GM18526 (cell line): Measurements from ENCODE around the gene ICAM2.

Experiments used
- POLR2A ChIP-seq: IDR thresholded peaks from 3 replicates; pipeline ENCODE4 v1.6.1; 2011; ENCODE audit not compliant: insufficient read length; ENCODE audit errors: extremely low read depth

Gene ICAM2

DNA sequence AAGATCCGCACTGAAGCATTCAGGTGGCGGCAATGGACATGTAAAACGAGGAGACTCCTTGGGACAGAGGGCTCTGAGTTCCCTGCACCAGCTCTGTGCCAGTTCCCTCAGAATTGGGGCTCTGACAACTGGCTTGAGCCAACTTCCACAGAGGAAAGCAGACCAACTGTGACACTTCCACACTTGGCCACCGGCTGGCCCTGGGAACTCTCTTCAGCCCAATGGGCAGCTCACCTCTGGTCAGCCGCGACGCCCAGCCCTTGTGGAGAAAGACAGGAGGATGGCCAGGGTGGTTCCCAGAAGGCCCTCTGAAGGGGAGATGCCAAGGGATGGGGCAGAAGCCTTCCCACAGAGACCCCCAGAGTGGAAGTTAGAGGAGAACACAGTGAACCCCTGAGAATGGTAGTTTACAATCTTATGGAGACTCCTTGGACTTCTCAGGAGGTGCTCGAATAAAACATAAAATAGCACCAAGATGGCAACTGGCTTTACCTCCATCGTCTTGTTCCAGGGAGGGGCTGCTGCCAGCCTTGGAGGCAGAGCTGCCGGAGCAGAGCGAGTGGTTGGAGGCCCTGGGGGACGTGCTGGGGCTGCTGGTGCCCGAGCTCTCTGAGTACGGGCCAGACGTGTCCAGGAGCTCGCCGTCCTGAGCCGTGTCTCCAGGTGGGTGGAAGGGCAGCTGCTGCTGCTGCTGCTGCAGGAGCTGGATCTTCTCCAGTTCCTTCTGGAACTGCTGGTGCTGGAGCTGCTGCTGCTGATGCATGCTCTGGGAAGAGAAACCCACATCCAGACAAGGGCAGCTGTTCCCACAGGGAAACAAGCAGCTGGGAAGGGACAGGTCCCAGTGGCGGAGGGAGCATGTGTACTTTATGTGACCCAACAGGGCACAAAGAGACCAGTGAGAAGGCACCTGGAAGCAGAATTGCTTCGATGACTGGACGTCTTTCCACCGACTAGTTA, 35.0 kb upstream of the ICAM2 start:
- TF ChIP-seq POLR2A, result no peak

GRCh38 chr17:64054304-64054703, 33.9 kb upstream of the ICAM2 start:
- TF ChIP-seq POLR2A, result no peak

GRCh38 chr17:64053101-64053500, 32.7 kb upstream of the ICAM2 start:
- TF ChIP-seq POLR2A, result no peak

DNA sequence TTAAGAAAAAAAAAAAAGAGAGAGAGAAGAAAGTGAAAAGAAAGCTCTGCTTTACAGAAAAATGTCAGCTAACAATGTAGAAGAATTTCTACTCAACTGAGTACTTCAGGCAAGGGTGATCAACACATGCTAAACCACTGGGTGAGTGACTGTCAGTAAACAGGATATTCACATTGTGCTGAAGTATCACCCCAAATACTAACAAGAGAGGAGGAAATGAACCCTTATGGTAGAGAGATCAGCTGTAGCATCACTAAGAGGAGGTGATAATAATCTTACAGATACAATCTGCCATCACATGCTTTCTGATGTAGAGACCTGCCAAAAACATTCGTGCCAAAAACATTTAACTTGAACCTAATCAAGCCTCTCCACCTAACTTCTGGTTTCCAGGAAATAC, 30.7 kb upstream of the ICAM2 start:
- no peak for TF ChIP-seq POLR2A

- TF ChIP-seq POLR2A, result no peak
Measured at GRCh38 chr17:64048805-64049204, 28.4 kb upstream of the ICAM2 start.

DNA sequence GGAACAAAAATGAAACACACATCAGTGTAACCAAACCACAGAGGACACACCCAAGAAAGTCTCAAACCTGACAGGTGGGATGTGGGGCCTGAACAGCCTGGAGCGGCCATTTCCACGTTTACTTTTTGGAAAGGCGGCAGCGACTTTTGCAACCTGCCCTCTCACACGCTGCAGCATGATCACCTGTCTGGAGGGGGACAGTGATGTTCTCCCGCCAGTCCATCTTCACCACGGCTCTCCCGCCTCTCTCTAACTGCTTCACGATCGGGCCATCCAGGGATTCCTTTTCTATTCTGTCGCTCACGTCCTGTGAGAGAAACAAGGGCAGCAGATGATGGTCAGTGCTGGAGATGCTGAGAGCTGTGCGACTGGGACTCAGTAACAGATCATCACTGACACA, 24.7 kb upstream of the ICAM2 start:
- no peak for TF ChIP-seq POLR2A

DNA sequence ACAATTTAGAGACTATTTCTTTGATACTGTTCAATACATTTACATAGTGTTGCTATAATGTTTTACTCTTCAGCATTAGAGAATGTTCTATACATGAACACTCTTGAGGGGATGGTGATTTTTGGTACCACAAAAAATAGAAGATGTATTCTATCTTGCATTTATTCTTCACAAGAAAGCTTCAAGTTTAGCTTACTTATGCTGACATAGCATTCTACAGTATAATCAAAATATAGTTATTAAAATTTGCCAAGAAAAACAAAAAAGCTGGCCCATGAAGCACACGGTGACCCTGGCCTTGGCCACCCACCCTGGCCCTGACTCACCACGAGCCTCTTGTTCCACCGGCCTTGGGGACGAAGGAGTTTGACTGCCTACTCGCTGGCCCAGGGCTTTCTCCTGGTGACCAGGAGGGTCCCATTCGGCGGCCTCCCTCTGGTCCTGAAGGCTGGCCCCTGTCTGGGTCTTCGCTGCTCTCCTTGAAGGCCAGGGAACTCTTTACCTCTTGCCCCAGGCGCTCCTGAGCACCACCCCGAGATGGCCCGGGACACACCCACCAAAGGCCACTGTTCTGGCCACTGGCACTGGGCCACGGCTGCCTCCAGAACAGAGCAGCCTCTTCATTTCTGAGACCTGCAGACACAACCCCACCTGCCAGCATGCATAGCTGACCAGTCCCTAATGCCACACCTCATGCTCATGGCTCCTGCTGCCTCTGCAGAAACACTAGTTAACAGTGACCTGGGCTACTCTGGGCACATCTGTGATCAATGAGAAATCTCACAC, 22.5 kb upstream of the ICAM2 start:
- no peak for TF ChIP-seq POLR2A

DNA sequence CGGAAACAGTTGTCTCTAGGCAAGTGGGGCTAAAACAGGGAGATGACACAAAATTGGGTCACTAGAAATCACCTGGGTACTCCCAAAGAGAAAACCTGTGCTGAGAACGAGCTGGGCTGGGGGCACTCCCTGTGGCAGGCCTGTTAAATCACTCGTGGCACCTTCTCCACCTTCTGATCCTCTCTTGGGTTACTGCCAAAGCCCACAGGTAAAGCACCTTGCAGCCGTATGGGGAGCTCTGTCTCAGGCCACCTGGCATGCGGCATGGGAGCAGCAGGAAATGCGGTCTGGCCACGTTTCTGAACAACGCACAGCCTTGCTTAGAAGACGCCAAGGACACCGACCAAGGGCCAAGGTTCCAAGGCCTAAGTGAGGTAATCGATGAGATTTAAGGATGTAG, 21.5 kb upstream of the ICAM2 start:
- no peak for TF ChIP-seq POLR2A

GRCh38 chr17:64040206-64040605, 19.8 kb upstream of the ICAM2 start:
- TF ChIP-seq POLR2A, result no peak

GRCh38 chr17:64039106-64039400, 18.6 kb upstream of the ICAM2 start:
- no peak for TF ChIP-seq POLR2A

GRCh38 chr17:64038331-64039105, 18.1 kb upstream of the ICAM2 start:
- no peak for TF ChIP-seq POLR2A

DNA sequence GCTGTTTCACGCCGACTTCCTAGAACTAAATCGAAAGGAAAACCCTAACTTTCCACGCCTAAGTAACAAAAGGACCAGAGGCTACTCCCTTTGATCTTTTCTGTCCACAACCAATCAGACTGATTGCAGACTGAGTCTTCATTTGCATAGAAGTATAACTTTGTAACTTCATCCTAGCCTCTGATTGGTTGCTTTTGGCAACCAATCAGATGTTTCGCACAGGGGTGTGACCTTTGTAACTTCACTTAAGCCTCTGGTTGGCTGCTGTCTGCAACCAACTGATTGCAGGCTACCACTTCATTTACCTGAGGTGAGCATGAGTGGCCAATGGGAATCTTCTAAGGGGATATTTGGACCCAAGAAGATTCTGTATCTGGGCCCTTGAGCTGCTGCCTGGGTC, 17.4 kb upstream of the ICAM2 start:
- no peak for TF ChIP-seq POLR2A

GRCh38 chr17:64037180-64037579, 16.7 kb upstream of the ICAM2 start:
- TF ChIP-seq POLR2A, result no peak

GRCh38 chr17:64036198-64036922, 15.9 kb upstream of the ICAM2 start:
- TF ChIP-seq POLR2A, result no peak

- no peak for TF ChIP-seq POLR2A
Measured at GRCh38 chr17:64032081-64032480, 11.6 kb upstream of the ICAM2 start.
